ENCODE results near the gene CES5A.
"Not testable (repeated sequence)": the region's sequence is repeated elsewhere in the genome, so short reads cannot be mapped to it uniquely, and the experiment has no call there.

DNA sequence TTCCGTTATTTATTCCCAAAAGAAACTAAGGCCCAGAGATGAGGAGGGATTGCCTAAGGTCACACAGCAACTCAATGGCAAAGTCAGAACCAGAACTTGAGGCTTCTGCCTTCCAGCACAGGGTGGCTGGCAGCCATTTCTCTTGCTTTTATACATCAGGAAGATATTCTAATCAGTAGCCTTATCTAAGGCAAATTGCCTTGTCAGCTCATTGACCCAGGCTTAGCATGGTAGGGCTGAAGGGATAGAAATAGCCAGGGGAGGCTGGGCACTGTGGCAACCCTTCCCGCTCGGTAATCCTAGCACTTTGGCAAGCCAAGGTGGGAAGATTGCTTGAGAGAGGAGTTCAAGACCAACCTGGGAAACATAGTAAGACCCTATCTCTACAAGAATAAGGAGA lies 40.0 kb downstream of the CES5A start:
- not testable (repeated sequence) for TF ChIP-seq CTCF (IDR thresholded peaks at IDR 0.05; ENCODE audit: low read length); EZH2 (IDR thresholded peaks at IDR 0.05; ENCODE audit: borderline replicate concordance, low read length)
